Measurements from ENCODE around the gene TBC1D9. TPM values are rescaled to one million over a fixed set of nuclear protein-coding genes. Genes with fewer than 3 reads are reported as not detected.

The TBC1D9 gene
- total and polyA plus RNA-seq, 8 donors: 4.9 to 38.2 (median 12.2) TPM

GRCh38 chr4:140602714-140603113 is 153.5 kb downstream of the TBC1D9 start:
- no peak for DNase-seq
- Histone ChIP-seq H3K27ac (no peak overlapping the region), H3K4me1 (no peaks in the 10 kb centered on the region), H3K36me3 (no peaks in the 10 kb centered on the region), H3K4me3 (no peak overlapping the region), H3K27me3 (no peaks in the 10 kb centered on the region), H3K9me3 (no peaks in the 10 kb centered on the region)
- intact Hi-C loops (cut with DNase I; ENCODE audit: low total_unique reads): no loop called here
- 82 to 96% (median 92%) methylated on average over 2 of the region's 2 CpGs for WGBS, 5 donors
- TF ChIP-seq POLR2AphosphoS5 (IDR thresholded peaks at IDR 0.05) (no peak), POLR2A (IDR thresholded peaks at IDR 0.05) (no peak), EP300 (IDR thresholded peaks at IDR 0.05) (no peak), CTCF (IDR thresholded peaks at IDR 0.05) (no peak)

- intact Hi-C loops (cut with DNase I; ENCODE audit: low total_unique reads): no loop called here
- no peaks in the 10 kb centered on the region for H3K27me3 ChIP-seq
- no peak for DNase-seq
- H3K36me3 ChIP-seq: no peaks in the 10 kb centered on the region
- no peak overlapping the region for H3K4me3 ChIP-seq
- no peaks in the 10 kb centered on the region for H3K9me3 ChIP-seq
- no peak overlapping the region for H3K27ac ChIP-seq
- no peak for TF ChIP-seq POLR2A (IDR thresholded peaks at IDR 0.05)
- TF ChIP-seq EP300 (IDR thresholded peaks at IDR 0.05): no peak
- no peak for TF ChIP-seq CTCF (IDR thresholded peaks at IDR 0.05)
- TF ChIP-seq POLR2AphosphoS5 (IDR thresholded peaks at IDR 0.05): no peak
- WGBS, 5 donors: 88 to 91% (median 88%) methylated on average over 8 of the region's 8 CpGs
- H3K4me1 ChIP-seq: no peaks in the 10 kb centered on the region
These were observed 155.8 kb downstream of the TBC1D9 start for GRCh38 chr4:140600408-140600807.

- Histone ChIP-seq H3K27ac (no peak overlapping the region), H3K4me3 (no peak overlapping the region), H3K36me3 (no peaks in the 10 kb centered on the region), H3K27me3 (no peaks in the 10 kb centered on the region), H3K4me1 (no peaks in the 10 kb centered on the region), H3K9me3 (no peaks in the 10 kb centered on the region)
- DNase-seq: peak; percentile 31 to 66
- WGBS, 5 donors: 21 to 33% (median 32%) methylated on average over 1 of the region's 1 CpG
- peak in 5 of 7 experiments; percentile 17 to 61 (median 46) for TF ChIP-seq CTCF (IDR thresholded peaks at IDR 0.05)
- TF ChIP-seq POLR2AphosphoS5 (IDR thresholded peaks at IDR 0.05): no peak
- intact Hi-C loops (cut with DNase I; ENCODE audit: low total_unique reads): no loop called here
These were observed 161.1 kb downstream of the TBC1D9 start for GRCh38 chr4:140595065-140595464.

GRCh38 chr4:140584439-140584838 is 171.7 kb downstream of the TBC1D9 start:
- intact Hi-C loops (cut with DNase I; ENCODE audit: low total_unique reads): no loop called here
- Histone ChIP-seq H3K4me1 (peaks cover 0 to 1% (median under 1%) of the 10 kb centered on the region in 4 donors), H3K4me3 (no peak overlapping the region), H3K27ac (no peak overlapping the region), H3K9me3 (no peaks in the 10 kb centered on the region), H3K36me3 (no peaks in the 10 kb centered on the region), H3K27me3 (peaks cover 0 to 18% (median 4%) of the 10 kb centered on the region in 3 donors)
- no peak for DNase-seq
- TF ChIP-seq EP300 (IDR thresholded peaks at IDR 0.05) (no peak), POLR2A (IDR thresholded peaks at IDR 0.05) (no peak), POLR2AphosphoS5 (IDR thresholded peaks at IDR 0.05) (no peak), CTCF (IDR thresholded peaks at IDR 0.05) (no peak)
- 38 to 64% (median 49%) methylated on average over 1 of the region's 1 CpG for WGBS, 5 donors
